HG02571 (cell line): Measurements from ENCODE around the gene NDUFV3.
"Not testable (repeated sequence)": the region's sequence is repeated elsewhere in the genome, so short reads cannot be mapped to it uniquely, and the experiment has no call there.

Experiments used
- ATAC-seq: cut with Tn5 transposase; IDR thresholded peaks from one replicate; pipeline ENCODE4 v1.9.1; 2021; ENCODE audit warnings: mild to moderate bottlenecking, moderate library complexity; ENCODE audit not compliant: unreplicated experiment

NDUFV3 gene

GRCh38 chr21:42855937-42856335 lies 37.2 kb upstream of the NDUFV3 start:
- ATAC-seq = no peak

GRCh38 chr21:42857216-42857615 lies 35.9 kb upstream of the NDUFV3 start:
- no peak for ATAC-seq

- no peak for ATAC-seq
These were observed 34.8 kb upstream of the NDUFV3 start for GRCh38 chr21:42858185-42858847.

- no peak for ATAC-seq
These were observed 33.9 kb upstream of the NDUFV3 start for GRCh38 chr21:42858957-42859890.

GRCh38 chr21:42859891-42860230 lies 33.2 kb upstream of the NDUFV3 start:
- ATAC-seq = no peak

GRCh38 chr21:42860345-42860744 lies 32.8 kb upstream of the NDUFV3 start:
- ATAC-seq = no peak

- no peak for ATAC-seq
These were observed 31.7 kb upstream of the NDUFV3 start for GRCh38 chr21:42861311-42861847.

- ATAC-seq = no peak
These were observed 31.2 kb upstream of the NDUFV3 start for GRCh38 chr21:42861848-42862400.

- ATAC-seq = no peak
These were observed 30.2 kb upstream of the NDUFV3 start for GRCh38 chr21:42862774-42863503.

GRCh38 chr21:42863504-42863870 lies 29.6 kb upstream of the NDUFV3 start:
- ATAC-seq = no peak

- ATAC-seq = no peak
These were observed 28.8 kb upstream of the NDUFV3 start for GRCh38 chr21:42864286-42864685.

GRCh38 chr21:42864815-42865775 lies 28.0 kb upstream of the NDUFV3 start:
- no peak for ATAC-seq

GRCh38 chr21:42865776-42866160 lies 27.3 kb upstream of the NDUFV3 start:
- no peak for ATAC-seq

GRCh38 chr21:42868196-42868595 lies 24.9 kb upstream of the NDUFV3 start:
- ATAC-seq = no peak

GRCh38 chr21:42873096-42873495 lies 20.0 kb upstream of the NDUFV3 start:
- ATAC-seq = no peak

- ATAC-seq = not testable (repeated sequence)
These were observed 17.3 kb upstream of the NDUFV3 start for GRCh38 chr21:42875811-42876210.

- no peak for ATAC-seq
These were observed 14.5 kb upstream of the NDUFV3 start for GRCh38 chr21:42878678-42878992.

GRCh38 chr21:42878993-42879787 lies 13.9 kb upstream of the NDUFV3 start, which contains the start of gene WDR4:
Gene WDR4 (minus strand): TSS chr21:42879539. CDS start chr21:42879495, 44 bp downstream.
- peak; percentile 83 for ATAC-seq

- no peak for ATAC-seq
These were observed 12.8 kb upstream of the NDUFV3 start for GRCh38 chr21:42880352-42880751.
